NCI-H524 treated with DMSO at 0.1 percent for 48 hours (cell line): ENCODE results near the gene FOLR2.
"Not testable (repeated sequence)": the region's sequence is repeated elsewhere in the genome, so short reads cannot be mapped to it uniquely, and the experiment has no call there.

Source experiments
- DNase-seq: peaks from one replicate; lab custom pipeline; 2025; lab: John Stamatoyannopoulos, UW

The FOLR2 gene

GRCh38 chr11:72206794-72207193 is 9.8 kb upstream of the FOLR2 start:
- DNase-seq: not testable (repeated sequence)

- no peak for DNase-seq
Measured at GRCh38 chr11:72208281-72208680, 8.3 kb upstream of the FOLR2 start.

GRCh38 chr11:72209101-72209500 is 7.5 kb upstream of the FOLR2 start:
- no peak for DNase-seq

GRCh38 chr11:72217841-72218240 is 1.2 kb downstream of the FOLR2 start:
- DNase-seq: no peak

- DNase-seq: no peak
Measured at GRCh38 chr11:72218251-72218745, 1.7 kb downstream of the FOLR2 start.

- no peak for DNase-seq
Measured at GRCh38 chr11:72220696-72221363, 4.2 kb downstream of the FOLR2 start.

GRCh38 chr11:72221386-72222075 is 4.9 kb downstream of the FOLR2 start:
- no peak for DNase-seq

- no peak for DNase-seq
Measured at GRCh38 chr11:72222106-72222891, 5.7 kb downstream of the FOLR2 start.

GRCh38 chr11:72222907-72223614 is 6.5 kb downstream of the FOLR2 start:
- peak; percentile 59 for DNase-seq

- no peak for DNase-seq
Measured at GRCh38 chr11:72223615-72224563, 7.3 kb downstream of the FOLR2 start.

- DNase-seq: no peak
Measured at GRCh38 chr11:72224564-72225410, 8.2 kb downstream of the FOLR2 start, which contains the start of gene INPPL1. Gene INPPL1 (plus strand): TSS chr11:72224767. CDS start chr11:72224985, 218 bp downstream.

- no peak for DNase-seq
Measured at GRCh38 chr11:72225411-72225951, 8.9 kb downstream of the FOLR2 start.

GRCh38 chr11:72226701-72227100 is 10.1 kb downstream of the FOLR2 start:
- no peak for DNase-seq

GRCh38 chr11:72227316-72228228 is 11.0 kb downstream of the FOLR2 start:
- DNase-seq: no peak

GRCh38 chr11:72228229-72228843 is 11.7 kb downstream of the FOLR2 start:
- DNase-seq: no peak

- no peak for DNase-seq
Measured at GRCh38 chr11:72228844-72229231, 12.2 kb downstream of the FOLR2 start.

- no peak for DNase-seq
Measured at GRCh38 chr11:72229336-72229924, 12.8 kb downstream of the FOLR2 start.
